ENCODE results near the gene ZNF302.
"Not testable (repeated sequence)": the region's sequence is repeated elsewhere in the genome, so short reads cannot be mapped to it uniquely, and the experiment has no call there.

Gene ZNF302

DNA sequence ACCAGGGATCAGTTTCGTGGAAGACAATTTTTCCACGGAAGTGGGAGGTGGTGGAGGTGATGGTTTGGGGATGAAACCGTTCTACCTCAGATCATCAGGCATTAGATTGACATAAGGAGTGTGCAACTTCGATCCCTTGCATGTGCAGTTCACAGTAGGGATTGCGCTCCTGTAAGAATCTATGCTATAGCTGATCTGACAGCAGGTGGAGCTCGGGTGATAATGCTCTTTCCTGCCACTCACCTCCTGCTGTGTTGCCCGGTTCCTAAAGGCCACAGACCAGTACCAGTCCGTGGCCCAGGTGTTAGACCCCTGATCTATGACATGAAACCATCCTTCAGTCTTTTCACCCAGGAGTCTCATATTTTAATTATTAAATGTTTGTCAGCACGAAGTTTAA, 4.0 kb downstream of the ZNF302 start:
- DNase-seq (ENCODE audit: insufficient read length, low spot score) (no peak), FAIRE-seq (no peak)
- TF ChIP-seq, protein P1, sequence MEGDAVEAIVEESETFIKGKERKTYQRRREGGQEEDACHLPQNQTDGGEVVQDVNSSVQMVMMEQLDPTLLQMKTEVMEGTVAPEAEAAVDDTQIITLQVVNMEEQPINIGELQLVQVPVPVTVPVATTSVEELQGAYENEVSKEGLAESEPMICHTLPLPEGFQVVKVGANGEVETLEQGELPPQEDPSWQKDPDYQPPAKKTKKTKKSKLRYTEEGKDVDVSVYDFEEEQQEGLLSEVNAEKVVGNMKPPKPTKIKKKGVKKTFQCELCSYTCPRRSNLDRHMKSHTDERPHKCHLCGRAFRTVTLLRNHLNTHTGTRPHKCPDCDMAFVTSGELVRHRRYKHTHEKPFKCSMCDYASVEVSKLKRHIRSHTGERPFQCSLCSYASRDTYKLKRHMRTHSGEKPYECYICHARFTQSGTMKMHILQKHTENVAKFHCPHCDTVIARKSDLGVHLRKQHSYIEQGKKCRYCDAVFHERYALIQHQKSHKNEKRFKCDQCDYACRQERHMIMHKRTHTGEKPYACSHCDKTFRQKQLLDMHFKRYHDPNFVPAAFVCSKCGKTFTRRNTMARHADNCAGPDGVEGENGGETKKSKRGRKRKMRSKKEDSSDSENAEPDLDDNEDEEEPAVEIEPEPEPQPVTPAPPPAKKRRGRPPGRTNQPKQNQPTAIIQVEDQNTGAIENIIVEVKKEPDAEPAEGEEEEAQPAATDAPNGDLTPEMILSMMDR (IDR thresholded peaks at IDR 0.05; ENCODE audit: insufficient read depth, missing control alignments) = no peak

DNA sequence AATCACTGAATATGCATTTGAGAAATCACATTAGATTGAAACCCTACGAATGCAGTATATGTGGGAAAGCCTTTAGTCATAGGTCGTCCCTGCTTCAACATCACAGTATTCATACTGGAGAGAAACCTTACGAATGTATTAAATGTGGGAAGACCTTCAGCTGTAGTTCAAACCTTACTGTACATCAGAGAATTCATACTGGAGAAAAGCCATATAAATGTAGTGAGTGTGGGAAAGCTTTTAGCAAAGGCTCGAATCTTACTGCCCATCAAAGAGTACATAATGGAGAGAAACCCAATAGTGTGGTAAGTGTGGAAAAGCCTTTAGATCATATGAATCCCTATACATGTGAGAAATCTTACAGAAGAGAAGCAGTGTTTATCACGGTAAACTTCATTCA, 7.8 kb downstream of the ZNF302 start:
- FAIRE-seq; DNase-seq (ENCODE audit: insufficient read length, low spot score): not testable (repeated sequence)

DNA sequence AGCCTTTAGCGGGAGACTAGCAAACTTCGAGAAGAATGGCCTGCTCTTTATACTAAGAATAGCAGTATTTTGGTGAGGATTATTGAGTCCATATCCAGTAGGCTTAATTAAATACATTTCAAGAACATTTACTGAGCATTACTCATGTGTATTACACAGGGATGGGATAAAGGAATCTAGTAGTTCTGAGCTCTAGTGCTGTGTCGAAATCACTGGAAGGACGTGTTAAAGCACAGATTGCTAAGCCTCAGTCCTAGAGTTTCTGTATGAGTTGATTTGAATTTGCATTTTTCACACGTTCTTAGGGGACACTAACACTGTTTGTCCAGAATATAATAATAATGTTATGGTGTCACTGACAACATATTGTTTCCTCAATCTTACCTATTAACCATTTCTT, 9.0 kb downstream of the ZNF302 start:
- FAIRE-seq (no peak), DNase-seq (ENCODE audit: insufficient read length, low spot score) (no peak)
- TF ChIP-seq, protein P1 (IDR thresholded peaks at IDR 0.05; ENCODE audit: insufficient read depth, missing control alignments) = no peak

DNA sequence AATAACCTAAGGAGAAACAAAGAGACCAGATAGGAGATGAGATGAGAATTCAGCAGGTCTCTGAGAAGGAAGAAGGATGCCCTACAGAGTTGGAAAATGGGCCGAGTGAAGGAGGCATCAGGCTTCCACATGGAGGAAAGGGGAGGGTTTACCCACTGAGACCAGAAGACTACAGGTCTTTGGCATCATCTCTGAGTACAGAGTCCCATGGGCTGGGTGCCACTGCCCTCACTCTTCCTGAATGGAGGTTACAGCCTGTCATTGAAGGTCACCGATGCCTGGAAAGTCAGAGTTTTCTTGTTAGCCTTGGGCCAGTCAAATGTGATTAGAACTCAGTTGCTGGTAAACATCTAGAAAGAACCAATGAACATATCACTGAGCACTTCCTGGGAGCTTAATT, 9.9 kb downstream of the ZNF302 start:
- FAIRE-seq (no peak), DNase-seq (ENCODE audit: insufficient read length, low spot score) (no peak)
- TF ChIP-seq, protein P1 (IDR thresholded peaks at IDR 0.05; ENCODE audit: insufficient read depth, missing control alignments) = no peak

DNA sequence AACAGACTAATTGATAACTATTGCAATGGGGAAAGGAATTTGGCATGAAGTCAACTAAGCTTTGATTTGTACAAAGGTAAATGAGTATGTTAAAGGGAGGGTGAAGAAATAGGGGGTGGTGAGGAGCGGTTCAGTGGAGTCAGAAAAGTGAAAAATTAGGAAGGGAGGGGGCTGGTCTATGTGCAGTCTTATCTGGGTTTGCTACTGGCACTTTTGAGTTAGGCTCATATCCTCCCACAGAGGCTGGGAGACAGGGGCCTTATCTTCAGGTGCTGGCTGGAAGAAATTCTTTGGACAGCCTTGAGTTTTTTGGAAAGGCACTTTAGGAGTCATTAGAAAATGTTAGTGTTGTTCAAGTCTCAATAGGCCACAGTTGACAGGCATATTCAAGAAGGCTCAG, 11.1 kb downstream of the ZNF302 start:
- no peak for DNase-seq (ENCODE audit: insufficient read length, low spot score)
- TF ChIP-seq, protein P1 (IDR thresholded peaks at IDR 0.05; ENCODE audit: insufficient read depth, missing control alignments) = no peak
- FAIRE-seq = no peak

DNA sequence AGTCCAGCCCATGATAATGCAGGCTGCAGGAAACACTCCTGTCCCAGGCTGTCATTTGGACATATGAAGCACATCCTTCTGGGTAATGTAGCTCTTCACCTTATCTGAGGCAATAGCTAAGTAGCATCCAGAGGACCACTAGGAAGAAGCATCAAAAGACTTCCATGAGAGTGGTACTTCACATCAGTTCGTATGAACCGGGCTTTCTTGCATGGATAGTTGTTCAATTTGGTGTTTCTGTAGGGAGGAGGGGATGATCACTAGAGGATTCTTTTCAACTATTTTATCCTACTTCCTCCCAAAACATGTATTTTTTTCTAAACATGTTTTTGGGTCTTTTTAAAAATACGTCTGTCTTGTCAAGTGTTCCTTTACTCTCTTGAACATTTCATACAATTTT, 12.9 kb downstream of the ZNF302 start:
- DNase-seq (ENCODE audit: insufficient read length, low spot score) (no peak), FAIRE-seq (no peak)
- TF ChIP-seq, protein P1 (IDR thresholded peaks at IDR 0.05; ENCODE audit: insufficient read depth, missing control alignments) = no peak

DNA sequence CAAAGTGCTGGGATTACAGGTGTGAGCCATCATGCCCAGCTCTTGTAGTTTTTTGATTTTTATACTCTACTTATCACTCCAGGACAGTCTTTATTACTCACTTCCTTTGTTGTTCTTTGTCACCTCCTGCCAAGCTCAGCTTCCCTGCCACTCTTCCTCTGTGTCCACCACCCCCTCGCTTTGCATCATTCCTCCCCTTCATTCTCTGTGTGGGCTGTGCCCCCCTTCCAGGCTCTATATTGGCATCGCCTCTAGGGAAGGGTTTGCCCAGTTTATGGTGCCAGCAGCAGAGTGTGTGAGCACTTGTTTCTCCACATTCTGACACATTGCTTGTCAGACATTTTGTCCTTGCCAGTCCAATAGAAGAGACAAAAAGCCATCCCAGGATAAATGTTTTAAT, 15.1 kb downstream of the ZNF302 start:
- no peak for FAIRE-seq

More for the DNA sequence above, 15.1 kb downstream of the ZNF302 start:
- DNase-seq (ENCODE audit: insufficient read length, low spot score) = no peak
- TF ChIP-seq, protein P1 (IDR thresholded peaks at IDR 0.05; ENCODE audit: insufficient read depth, missing control alignments) = no peak

Data from D721Med (cell line).